GM21360 (cell line): ENCODE results near the gene PRRT4.

ENCODE experiments used
- ATAC-seq: cut with Tn5 transposase; IDR thresholded peaks from one replicate; pipeline ENCODE4 v1.9.1; 2021; ENCODE audit warnings: mild to moderate bottlenecking, moderate library complexity; ENCODE audit not compliant: unreplicated experiment

The PRRT4 gene

DNA sequence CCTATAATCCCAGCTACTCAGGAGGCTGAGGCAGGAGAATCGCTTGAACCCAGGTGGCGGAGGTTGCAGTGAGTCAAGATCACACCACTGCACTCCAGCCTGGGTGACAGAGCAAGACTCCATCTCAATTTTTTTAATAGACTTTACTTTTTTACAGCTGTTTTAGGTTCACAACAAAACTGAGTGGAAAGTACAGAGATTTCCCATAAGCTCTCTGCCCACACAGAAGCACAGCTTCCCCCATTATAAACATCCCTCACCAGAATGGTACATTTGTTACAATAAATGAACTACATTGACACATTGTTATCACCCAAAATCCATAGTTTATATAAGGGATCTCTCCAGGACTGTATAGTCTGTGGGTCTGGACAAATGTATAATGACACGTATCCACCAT lies 14.6 kb upstream of the PRRT4 start:
- ATAC-seq = no peak

GRCh38 chr7:128374041-128374440 lies 12.6 kb upstream of the PRRT4 start:
- ATAC-seq = no peak

DNA sequence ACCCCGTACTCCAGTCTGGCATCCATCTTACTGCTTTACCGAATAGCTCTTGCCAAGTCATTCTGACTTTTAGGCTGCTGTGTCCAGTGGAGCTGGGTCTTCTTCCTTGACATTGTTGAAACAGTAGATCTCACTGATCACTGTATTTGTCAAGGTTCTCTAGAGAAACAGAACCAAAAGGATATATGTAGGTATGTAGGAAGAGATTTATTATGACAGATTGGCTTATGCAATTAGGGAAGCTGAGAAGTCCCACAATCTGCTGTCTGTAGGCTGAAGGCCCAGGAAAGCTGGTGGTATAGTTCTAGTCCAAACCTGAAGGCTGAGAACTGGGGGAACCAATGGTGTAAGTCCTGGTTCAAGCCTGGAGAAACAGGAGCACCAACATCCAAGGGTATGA lies 12.1 kb upstream of the PRRT4 start:
- no peak for ATAC-seq

DNA sequence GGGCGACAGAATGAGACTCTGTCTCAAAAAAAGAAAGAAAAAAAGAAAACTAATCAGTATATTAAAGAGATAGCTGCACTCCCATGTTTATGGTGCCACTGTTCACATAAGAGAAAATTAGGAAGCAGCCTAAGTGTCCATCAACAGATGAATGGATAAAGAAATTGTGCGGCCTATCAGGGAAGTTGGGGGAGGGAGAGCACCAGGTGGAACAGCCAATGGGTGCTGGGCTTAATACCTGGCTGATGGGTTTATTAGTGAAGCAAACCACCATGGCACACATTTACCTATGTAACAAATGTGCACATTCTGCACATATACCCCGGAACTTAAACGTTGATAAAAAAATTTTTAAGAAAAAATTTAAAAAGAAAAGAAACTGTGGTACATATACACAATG lies 9.0 kb upstream of the PRRT4 start:
- no peak for ATAC-seq

- ATAC-seq = no peak
These were observed 5.5 kb upstream of the PRRT4 start for GRCh38 chr7:128366986-128367385.

GRCh38 chr7:128366300-128366699 lies 4.8 kb upstream of the PRRT4 start:
- ATAC-seq = no peak

GRCh38 chr7:128365432-128365831 lies 3.9 kb upstream of the PRRT4 start:
- ATAC-seq = no peak

DNA sequence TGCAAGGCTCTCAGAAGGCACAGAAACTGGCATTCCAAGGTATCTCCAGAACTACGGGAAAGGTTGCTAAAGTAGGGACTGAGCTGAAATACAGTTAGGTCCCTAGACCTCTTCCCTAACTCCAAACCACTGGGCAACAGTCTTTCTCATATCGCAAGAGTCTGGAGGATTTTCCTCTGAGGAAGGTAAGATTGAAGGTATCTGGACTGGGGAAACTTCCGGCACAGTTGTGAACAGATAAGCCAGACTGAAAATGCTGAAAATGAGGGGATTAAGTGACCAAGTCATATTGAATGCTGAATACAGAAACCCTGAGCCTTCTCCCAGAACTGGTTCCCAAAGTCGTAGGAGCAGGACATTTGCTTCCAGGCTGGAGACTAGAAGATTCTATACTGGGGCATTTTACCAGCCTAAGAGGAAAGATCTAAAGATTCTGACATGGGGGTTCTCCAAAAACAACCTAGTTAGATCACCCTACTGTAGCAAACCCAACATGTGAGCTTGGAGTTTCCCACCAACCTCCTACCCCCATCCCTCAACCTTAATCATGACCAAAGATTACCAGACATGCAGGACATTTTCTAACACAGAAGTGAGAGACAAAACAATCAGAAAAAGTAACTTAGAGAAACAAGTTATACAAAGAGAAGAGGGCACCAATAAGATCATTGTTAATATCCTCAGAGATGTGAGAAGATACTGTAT lies 2.8 kb upstream of the PRRT4 start:
- no peak for ATAC-seq

DNA sequence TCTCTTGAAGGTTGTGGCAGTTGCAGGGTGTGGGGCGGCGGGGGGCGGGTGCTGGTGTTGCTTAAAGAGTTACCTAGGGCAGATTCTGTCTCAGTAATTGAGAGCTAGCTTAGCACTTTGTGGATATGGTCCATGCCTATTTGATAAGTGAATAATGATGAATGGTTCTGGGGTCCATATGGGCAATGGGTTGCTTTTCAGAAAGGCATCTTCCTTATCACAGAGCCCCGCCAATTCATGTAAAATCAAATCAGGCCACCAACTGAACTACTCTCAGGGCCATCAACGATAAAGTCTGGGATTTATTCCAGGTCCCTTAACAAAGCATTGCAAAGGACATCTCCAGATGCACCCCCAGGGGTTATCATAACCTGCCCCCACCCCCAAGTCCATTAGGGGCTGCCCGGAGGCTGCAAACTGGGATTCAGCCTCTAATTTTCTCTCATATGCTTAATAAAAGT lies 1.8 kb upstream of the PRRT4 start:
- no peak for ATAC-seq

DNA sequence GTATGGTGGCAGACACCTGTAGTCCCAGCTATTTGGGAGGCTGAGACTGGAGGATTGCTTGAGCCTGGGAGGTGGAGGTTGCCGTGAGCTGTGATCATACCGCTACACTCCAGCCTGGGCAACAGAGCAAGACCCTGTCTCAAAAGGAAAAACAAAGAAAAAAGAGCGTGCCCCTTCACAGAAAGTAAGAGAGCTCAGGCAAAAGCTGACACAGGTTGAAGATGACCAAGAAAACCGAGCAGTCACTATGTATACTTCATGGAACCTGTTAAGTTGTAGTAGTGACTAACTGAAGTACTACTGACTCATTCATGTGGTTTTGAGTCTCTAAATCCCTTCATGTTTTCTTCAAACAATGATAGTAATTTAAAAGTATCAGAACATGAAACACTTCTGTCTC lies 1.2 kb upstream of the PRRT4 start:
- ATAC-seq = no peak

DNA sequence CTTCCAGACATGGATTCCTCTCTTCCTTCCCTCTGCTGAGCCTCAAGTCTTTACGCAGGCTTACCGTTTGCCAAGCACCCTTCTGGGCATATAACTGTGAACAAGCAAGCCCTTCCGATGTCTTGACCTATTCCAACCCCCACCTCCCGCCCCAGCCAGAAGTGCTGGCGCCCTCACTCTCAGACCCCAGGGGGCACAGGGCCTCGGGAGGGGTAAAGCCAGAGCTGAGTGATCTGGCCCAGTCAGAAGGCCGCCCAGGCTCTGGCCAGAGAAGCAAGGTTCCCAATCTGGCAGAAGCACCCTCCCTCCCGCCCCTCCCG lies 1.2 kb downstream of the PRRT4 start:
- ATAC-seq = no peak

- no peak for ATAC-seq
These were observed 1.6 kb downstream of the PRRT4 start for GRCh38 chr7:128359939-128360338.

- no peak for ATAC-seq
These were observed 2.2 kb downstream of the PRRT4 start for GRCh38 chr7:128359336-128359735.

GRCh38 chr7:128358233-128358632 lies 3.3 kb downstream of the PRRT4 start:
- no peak for ATAC-seq

GRCh38 chr7:128357217-128357613 lies 4.3 kb downstream of the PRRT4 start:
- ATAC-seq = no peak

GRCh38 chr7:128356546-128357216 lies 4.8 kb downstream of the PRRT4 start:
- no peak for ATAC-seq

- ATAC-seq = no peak
These were observed 7.9 kb downstream of the PRRT4 start for GRCh38 chr7:128353610-128354009.

- no peak for ATAC-seq
These were observed 8.3 kb downstream of the PRRT4 start for GRCh38 chr7:128353189-128353588.

- no peak for ATAC-seq
These were observed 8.9 kb downstream of the PRRT4 start for GRCh38 chr7:128352636-128353035.

GRCh38 chr7:128352153-128352537 lies 9.3 kb downstream of the PRRT4 start:
- no peak for ATAC-seq

GRCh38 chr7:128351296-128352152 lies 10.0 kb downstream of the PRRT4 start:
- ATAC-seq = no peak

- no peak for ATAC-seq
These were observed 10.7 kb downstream of the PRRT4 start for GRCh38 chr7:128350708-128351295.
